Stimulated activated CD8-positive, alpha-beta memory T cell treated with anti-CD3 and anti-CD28 coated beads, Interleukin-7, amount 100 ng/mL, for 48 hours (primary cell): ENCODE results near the gene BRICD5.
A peak's percentile ranks its signal among the peaks of the same experiment; 100 is the strongest.
"Not testable (repeated sequence)": the region's sequence is repeated elsewhere in the genome, so short reads cannot be mapped to it uniquely, and the experiment has no call there.

Source experiments
- DNase-seq, 2 donors: peaks; one replicate each; pipeline ENCODE4 v3.0.0-alpha.2; 2020; ENCODE audit warnings: low read depth in 1 of 2; ENCODE audit errors: extremely low read depth in 1 of 2

Gene BRICD5

GRCh38 chr16:2223221-2223941 lies 12.7 kb upstream of the BRICD5 start, which contains the start of gene E4F1:
Gene E4F1 (plus strand): TSS chr16:2223591. CDS start chr16:2223614, 23 bp downstream.
- DNase-seq, result peak; percentile 99 to 100

GRCh38 chr16:2216330-2216729 lies 5.7 kb upstream of the BRICD5 start:
- DNase-seq, result no peak

GRCh38 chr16:2214719-2214968 lies 4.0 kb upstream of the BRICD5 start, which contains the start of gene PGP:
Gene PGP (minus strand): TSS chr16:2214840. CDS start chr16:2214777, 63 bp downstream.
- no peak for DNase-seq

- DNase-seq, result no peak
Measured at GRCh38 chr16:2213817-2214718, 3.4 kb upstream of the BRICD5 start.

- no peak for DNase-seq
Measured at GRCh38 chr16:2212362-2213324, 2.0 kb upstream of the BRICD5 start.

- DNase-seq, result no peak
Measured at GRCh38 chr16:2211923-2212347, 1.3 kb upstream of the BRICD5 start.

GRCh38 chr16:2210009-2210332 lies 692 bp downstream of the BRICD5 start:
- no peak for DNase-seq

GRCh38 chr16:2209258-2210008 lies 1.2 kb downstream of the BRICD5 start:
- DNase-seq, result no peak

GRCh38 chr16:2208772-2209171 lies 1.9 kb downstream of the BRICD5 start:
- no peak for DNase-seq

- no peak for DNase-seq
Measured at GRCh38 chr16:2208308-2208707, 2.4 kb downstream of the BRICD5 start.

- no peak for DNase-seq
Measured at GRCh38 chr16:2207872-2208271, 2.8 kb downstream of the BRICD5 start.

GRCh38 chr16:2206780-2207433 lies 3.8 kb downstream of the BRICD5 start:
- no peak for DNase-seq

- no peak for DNase-seq
Measured at GRCh38 chr16:2206420-2206779, 4.3 kb downstream of the BRICD5 start.

- DNase-seq, result no peak
Measured at GRCh38 chr16:2205967-2206313, 4.7 kb downstream of the BRICD5 start.

- peak; percentile 70 to 80 for DNase-seq
Measured at GRCh38 chr16:2205104-2205966, 5.3 kb downstream of the BRICD5 start, which contains the start of gene MLST8. Gene MLST8 (plus strand): TSS chr16:2205454. CDS start chr16:2206086, 632 bp downstream.

GRCh38 chr16:2204416-2205103 lies 6.1 kb downstream of the BRICD5 start:
- DNase-seq, result no peak

- not testable (repeated sequence) for DNase-seq
Measured at GRCh38 chr16:2203119-2203688, 7.5 kb downstream of the BRICD5 start.

GRCh38 chr16:2200313-2200712 lies 10.3 kb downstream of the BRICD5 start:
- DNase-seq, result no peak
